Neural cell (in vitro differentiated cells): ENCODE results near the gene FANCD2OS. TPM values are rescaled to one million over a fixed set of nuclear protein-coding genes. Genes with fewer than 3 reads are reported as not detected.
A peak's percentile ranks its signal among the peaks of the same experiment; 100 is the strongest.

ENCODE experiments used
- H2AFZ ChIP-seq: fragments of 200-600, 300-800 bp; sonication (generic), shearing (Covaris generic); 2 replicates; pipeline ENCODE4 v1.6.0; 2014; ENCODE audit warnings: low read depth, mild to moderate bottlenecking, antibody characterized with exemption, low read length, moderate library complexity
- H3F3A ChIP-seq: fragments of 200-600 bp; shearing (Covaris generic); 2 replicates; pipeline ENCODE4 v1.6.1; 2016; ENCODE audit warnings: mild to moderate bottlenecking, moderate library complexity, mixed read lengths, antibody characterized with exemption, low read length; ENCODE audit not compliant: insufficient read depth, poor library complexity, severe bottlenecking
- H3K27ac ChIP-seq: fragments of 200-600, 300-800 bp; sonication (generic), shearing (Covaris generic); 2 replicates; pipeline ENCODE4 v1.5.1; 2014; ENCODE audit warnings: mild to moderate bottlenecking, low read length, moderate library complexity
- H3K27me3 ChIP-seq: fragments of 300-800, 200-600 bp; sonication (generic), shearing (Covaris generic); 2 replicates; pipeline ENCODE4 v1.6.0; 2014; ENCODE audit warnings: mild to moderate bottlenecking, low read depth, low read length, moderate library complexity; ENCODE audit not compliant: insufficient read depth
- H3K36me3 ChIP-seq: fragments of 300-800, 200-600 bp; sonication (generic), shearing (Covaris generic); 2 replicates; pipeline ENCODE4 v1.5.1; 2014; ENCODE audit warnings: mild to moderate bottlenecking, antibody characterized with exemption, low read length, moderate library complexity; ENCODE audit not compliant: insufficient read depth
- H3K4me2 ChIP-seq: fragments of 300-800, 200-600 bp; sonication (generic), shearing (Covaris generic); 2 replicates; pipeline ENCODE4 v1.6.0; 2014; ENCODE audit warnings: mild to moderate bottlenecking, low read length
- H3K4me3 ChIP-seq: fragments of 300-800, 200-600 bp; sonication (generic), shearing (Covaris generic); 2 replicates; pipeline ENCODE4 v1.5.1; 2014; ENCODE audit warnings: mild to moderate bottlenecking, low read length, moderate library complexity
- H3K79me2 ChIP-seq: fragments of 200-600 bp; shearing (Covaris generic); replicated peaks from 2 replicates; pipeline ENCODE4 v1.6.0; 2014; ENCODE audit warnings: mild to moderate bottlenecking, low read length, moderate library complexity; ENCODE audit not compliant: insufficient read depth
- H3K9ac ChIP-seq: fragments of 300-800, 200-600 bp; sonication (generic), shearing (Covaris generic); 2 replicates; pipeline ENCODE4 v1.6.1; 2016; ENCODE audit warnings: mild to moderate bottlenecking, low read length, mixed read lengths
- H3K9me2 ChIP-seq: fragments of 200-600 bp; shearing (Covaris generic); 2 replicates; pipeline ENCODE4 v1.6.1; 2016; ENCODE audit warnings: mild to moderate bottlenecking, low read length, mixed read lengths; ENCODE audit not compliant: insufficient read depth
- H3K9me3 ChIP-seq: fragments of 200-600, 300-800 bp; sonication (generic), shearing (Covaris generic); 2 replicates; pipeline ENCODE4 v1.6.1; 2016; ENCODE audit warnings: mild to moderate bottlenecking, mixed run types, low read length, moderate library complexity, mixed read lengths
- H4K20me1 ChIP-seq: fragments of 200-600 bp; shearing (Covaris generic); 2 replicates; pipeline ENCODE4 v1.6.1; 2016; ENCODE audit warnings: mild to moderate bottlenecking, mixed run types; ENCODE audit not compliant: insufficient read depth
- CTCF ChIP-seq: fragments of 450-650 bp; IDR thresholded peaks from 2 replicates; pipeline ENCODE4 v1.5.1; 2014; ENCODE audit warnings: antibody characterized with exemption, mild to moderate bottlenecking, moderate library complexity; ENCODE audit not compliant: poor library complexity, severe bottlenecking
- EP300 ChIP-seq: fragments of 450-650 bp; conservative IDR thresholded peaks from 2 replicates; pipeline ENCODE4 v1.6.1; 2014; ENCODE audit warnings: antibody characterized with exemption, mild to moderate bottlenecking, moderate library complexity; ENCODE audit not compliant: poor library complexity, severe bottlenecking
- EZH2 ChIP-seq: fragments of 200-600, 300-800 bp; shearing (Covaris generic), sonication (generic); IDR thresholded peaks from 2 replicates; pipeline ENCODE4 v1.6.1; 2014; ENCODE audit warnings: antibody characterized with exemption, low read length, borderline replicate concordance, mild to moderate bottlenecking; ENCODE audit not compliant: insufficient read depth, poor library complexity, severe bottlenecking
- MXI1 ChIP-seq: fragments of 450-650 bp; conservative IDR thresholded peaks from 2 replicates; pipeline ENCODE4 v1.6.1; 2014; ENCODE audit warnings: antibody characterized with exemption, mild to moderate bottlenecking; ENCODE audit not compliant: poor library complexity, severe bottlenecking
- POLR2AphosphoS5 ChIP-seq: IDR thresholded peaks from 2 replicates; pipeline ENCODE4 v1.6.1; 2012
- RAD21 ChIP-seq: fragments of 450-650 bp; conservative IDR thresholded peaks from 2 replicates; pipeline ENCODE4 v1.6.1; 2014; ENCODE audit warnings: antibody characterized with exemption, mild to moderate bottlenecking, moderate library complexity
- SMC3 ChIP-seq: fragments of 450-650 bp; conservative IDR thresholded peaks from 2 replicates; pipeline ENCODE4 v1.6.1; 2014; ENCODE audit warnings: antibody characterized with exemption, mild to moderate bottlenecking, moderate library complexity; ENCODE audit not compliant: poor library complexity
- TAF1 ChIP-seq: IDR thresholded peaks from 2 replicates; pipeline ENCODE4 v1.6.1; 2012; ENCODE audit warnings: low read depth
- polyA plus RNA-seq: library from polyadenylated mRNA; depleted of rRNA; stranded (reverse); fragments of >200 nt; gene quantifications from 2 replicates; pipeline ENCODE4 v1.2.3, GENCODE V29; 2014
- TF ChIP-seq, protein P1 (sequence below): IDR thresholded peaks from 2 replicates; pipeline ENCODE4 v1.6.1; 2012; ENCODE audit warnings: borderline replicate concordance

Gene FANCD2OS
- polyA plus RNA-seq, 1 donor from 2014 or later = not detected

DNA sequence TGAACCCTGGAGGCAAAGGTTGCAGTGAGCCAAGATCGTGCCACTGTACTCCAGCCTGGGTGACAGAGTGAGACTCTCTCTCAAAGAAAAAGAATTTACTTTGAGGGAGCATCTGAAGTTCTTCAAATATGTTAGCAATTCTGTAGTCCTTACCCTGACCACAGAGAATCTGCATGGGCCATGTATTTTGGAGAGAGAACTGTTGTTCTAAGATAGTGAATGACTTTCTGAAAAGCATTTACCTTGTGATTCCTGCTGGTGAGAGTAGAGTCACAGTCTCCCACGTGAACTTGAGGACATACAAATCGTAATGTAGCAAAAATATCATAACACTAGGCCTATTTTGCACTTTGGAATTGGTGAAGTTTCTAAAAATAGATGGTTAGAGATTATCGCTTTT lies 11.3 kb upstream of the FANCD2OS start:
- Histone ChIP-seq H3K9me3 (no peaks in the 10 kb centered on the region), H3K79me2 (peaks cover 53% of the 10 kb centered on the region), H3K36me3 (no peaks in the 10 kb centered on the region), H4K20me1 (no peaks in the 10 kb centered on the region), H3K4me3 (no peak overlapping the region), H3K9ac (no peak overlapping the region), H3K9me2 (no peaks in the 10 kb centered on the region), H3F3A (no peaks in the 10 kb centered on the region), H2AFZ (no peak overlapping the region), H3K27ac (no peak overlapping the region), H3K4me2 (no peak overlapping the region), H3K27me3 (no peaks in the 10 kb centered on the region)
- TF ChIP-seq, protein P1, sequence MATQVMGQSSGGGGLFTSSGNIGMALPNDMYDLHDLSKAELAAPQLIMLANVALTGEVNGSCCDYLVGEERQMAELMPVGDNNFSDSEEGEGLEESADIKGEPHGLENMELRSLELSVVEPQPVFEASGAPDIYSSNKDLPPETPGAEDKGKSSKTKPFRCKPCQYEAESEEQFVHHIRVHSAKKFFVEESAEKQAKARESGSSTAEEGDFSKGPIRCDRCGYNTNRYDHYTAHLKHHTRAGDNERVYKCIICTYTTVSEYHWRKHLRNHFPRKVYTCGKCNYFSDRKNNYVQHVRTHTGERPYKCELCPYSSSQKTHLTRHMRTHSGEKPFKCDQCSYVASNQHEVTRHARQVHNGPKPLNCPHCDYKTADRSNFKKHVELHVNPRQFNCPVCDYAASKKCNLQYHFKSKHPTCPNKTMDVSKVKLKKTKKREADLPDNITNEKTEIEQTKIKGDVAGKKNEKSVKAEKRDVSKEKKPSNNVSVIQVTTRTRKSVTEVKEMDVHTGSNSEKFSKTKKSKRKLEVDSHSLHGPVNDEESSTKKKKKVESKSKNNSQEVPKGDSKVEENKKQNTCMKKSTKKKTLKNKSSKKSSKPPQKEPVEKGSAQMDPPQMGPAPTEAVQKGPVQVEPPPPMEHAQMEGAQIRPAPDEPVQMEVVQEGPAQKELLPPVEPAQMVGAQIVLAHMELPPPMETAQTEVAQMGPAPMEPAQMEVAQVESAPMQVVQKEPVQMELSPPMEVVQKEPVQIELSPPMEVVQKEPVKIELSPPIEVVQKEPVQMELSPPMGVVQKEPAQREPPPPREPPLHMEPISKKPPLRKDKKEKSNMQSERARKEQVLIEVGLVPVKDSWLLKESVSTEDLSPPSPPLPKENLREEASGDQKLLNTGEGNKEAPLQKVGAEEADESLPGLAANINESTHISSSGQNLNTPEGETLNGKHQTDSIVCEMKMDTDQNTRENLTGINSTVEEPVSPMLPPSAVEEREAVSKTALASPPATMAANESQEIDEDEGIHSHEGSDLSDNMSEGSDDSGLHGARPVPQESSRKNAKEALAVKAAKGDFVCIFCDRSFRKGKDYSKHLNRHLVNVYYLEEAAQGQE = no peak
- TF ChIP-seq CTCF (no peak), EZH2 (no peak), TAF1 (no peak)

- no peaks in the 10 kb centered on the region for H3K9me3 ChIP-seq
- TF ChIP-seq, protein P1 = no peak
- no peak for TF ChIP-seq RAD21
- TF ChIP-seq SMC3 = no peak
- TF ChIP-seq CTCF = no peak
- no peak for TF ChIP-seq EP300
- no peak for TF ChIP-seq MXI1
- TF ChIP-seq TAF1 = no peak
- no peak for TF ChIP-seq POLR2AphosphoS5
- TF ChIP-seq EZH2 = no peak
- H3F3A ChIP-seq = no peaks in the 10 kb centered on the region
- H4K20me1 ChIP-seq = no peaks in the 10 kb centered on the region
- no peak overlapping the region for H2AFZ ChIP-seq
- H3K79me2 ChIP-seq = peaks cover 43% of the 10 kb centered on the region
- H3K4me3 ChIP-seq = peak overlapping the region; percentile 79
- no peaks in the 10 kb centered on the region for H3K27me3 ChIP-seq
- peak overlapping the region; percentile 78 for H3K9ac ChIP-seq
- H3K9me2 ChIP-seq = no peaks in the 10 kb centered on the region
- H3K4me2 ChIP-seq = peak overlapping the region; percentile 97
- peak overlapping the region; percentile 84 for H3K27ac ChIP-seq
- H3K36me3 ChIP-seq = no peaks in the 10 kb centered on the region
These were observed 8.9 kb upstream of the FANCD2OS start for GRCh38 chr3:10116928-10117327.
